ACC112 (cell line): ENCODE data around the gene CCDC169.
"Not testable (repeated sequence)": the region's sequence is repeated elsewhere in the genome, so short reads cannot be mapped to it uniquely, and the experiment has no call there.

Experiments used
- H2AFZ ChIP-seq: fragments of 200-600 bp; sonication (generic); one replicate; pipeline ENCODE4 v1.6.0; 2017; ENCODE audit warnings: antibody characterized with exemption, low read length; ENCODE audit not compliant: unreplicated experiment
- H3K27ac ChIP-seq: fragments of 200-600 bp; sonication (generic); 2 replicates; pipeline ENCODE4 v1.5.1; 2014; ENCODE audit warnings: low read depth, mild to moderate bottlenecking, antibody characterized with exemption, low read length, moderate library complexity
- H3K27me3 ChIP-seq: fragments of 200-600 bp; sonication (generic); 2 replicates; pipeline ENCODE4 v1.6.1; 2014; ENCODE audit warnings: mild to moderate bottlenecking, antibody characterized with exemption, low read length, moderate library complexity, mixed read lengths; ENCODE audit not compliant: insufficient read depth
- H3K36me3 ChIP-seq: fragments of 200-600 bp; sonication (generic); 2 replicates; pipeline ENCODE4 v1.6.1; 2016; ENCODE audit warnings: mild to moderate bottlenecking, antibody characterized with exemption, low read length, moderate library complexity, mixed read lengths; ENCODE audit not compliant: insufficient read depth
- H3K4me1 ChIP-seq: fragments of 200-600 bp; sonication (generic); one replicate; pipeline ENCODE4 v1.6.1; 2016; ENCODE audit warnings: low read length, mixed read lengths; ENCODE audit not compliant: insufficient read depth, unreplicated experiment, control insufficient read depth
- H3K4me3 ChIP-seq: fragments of 200-600 bp; sonication (generic); 2 replicates; pipeline ENCODE4 v1.5.1; 2014; ENCODE audit warnings: mild to moderate bottlenecking, low read depth, low read length
- H3K79me2 ChIP-seq: fragments of 200-600 bp; sonication (generic); one replicate; pipeline ENCODE4 v1.6.0; 2016; ENCODE audit warnings: low read length; ENCODE audit not compliant: control insufficient read depth, unreplicated experiment, insufficient read depth

CCDC169 gene

DNA sequence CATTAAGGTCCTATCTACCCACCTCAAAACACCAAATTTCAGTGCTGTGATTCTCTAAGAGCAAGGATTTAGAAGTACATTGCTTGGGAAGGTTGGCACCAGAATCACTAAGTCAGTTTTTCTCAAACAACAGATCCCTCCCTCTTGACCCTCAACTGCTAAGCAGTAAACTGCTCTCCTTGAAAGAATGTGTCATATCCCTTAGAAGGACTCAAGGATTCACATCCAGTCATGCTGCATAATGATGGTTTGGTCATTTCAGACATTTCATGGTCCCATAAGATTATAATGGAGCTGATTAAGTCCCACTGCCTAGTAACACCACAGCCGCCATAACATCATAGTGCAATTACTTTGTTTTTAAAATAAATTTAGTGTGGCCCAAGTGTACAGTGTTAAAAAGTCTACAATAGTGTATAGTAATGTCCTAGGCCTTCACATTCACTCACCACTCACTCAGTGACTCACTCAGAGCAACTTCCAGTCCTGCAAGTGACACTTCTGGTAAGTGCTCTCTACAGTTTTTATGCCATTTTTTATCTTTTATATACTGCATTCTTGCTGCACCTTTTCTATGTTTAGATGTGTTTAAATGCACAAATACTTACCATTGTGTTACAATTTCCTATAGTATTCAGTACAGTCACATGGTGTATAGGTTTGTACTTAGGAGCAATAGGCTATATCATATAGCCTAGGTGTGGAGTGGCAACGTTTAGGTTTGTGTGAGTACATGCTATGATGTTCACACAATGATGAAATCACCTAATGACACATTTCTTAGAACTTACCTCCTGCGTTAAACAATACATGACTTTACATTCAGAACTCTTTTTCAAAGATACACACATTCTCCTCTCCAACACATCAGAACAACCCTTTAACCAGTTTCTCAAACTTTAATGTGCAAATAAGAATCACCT is 15.7 kb upstream of the CCDC169 start:
- H3K27ac ChIP-seq: 0 out of 2 replicates have a peak overlapping the region, but pooled peaks have one; percentile 30
- no peak overlapping the region for H3K4me3 ChIP-seq
- H3K79me2 ChIP-seq: peaks cover 4% of the 10 kb centered on the region
- peaks cover 5% of the 10 kb centered on the region for H3K4me1 ChIP-seq
- no peak overlapping the region for H2AFZ ChIP-seq
- H3K27me3 ChIP-seq: no peaks in the 10 kb centered on the region
- peaks cover 24% of the 10 kb centered on the region for H3K36me3 ChIP-seq

DNA sequence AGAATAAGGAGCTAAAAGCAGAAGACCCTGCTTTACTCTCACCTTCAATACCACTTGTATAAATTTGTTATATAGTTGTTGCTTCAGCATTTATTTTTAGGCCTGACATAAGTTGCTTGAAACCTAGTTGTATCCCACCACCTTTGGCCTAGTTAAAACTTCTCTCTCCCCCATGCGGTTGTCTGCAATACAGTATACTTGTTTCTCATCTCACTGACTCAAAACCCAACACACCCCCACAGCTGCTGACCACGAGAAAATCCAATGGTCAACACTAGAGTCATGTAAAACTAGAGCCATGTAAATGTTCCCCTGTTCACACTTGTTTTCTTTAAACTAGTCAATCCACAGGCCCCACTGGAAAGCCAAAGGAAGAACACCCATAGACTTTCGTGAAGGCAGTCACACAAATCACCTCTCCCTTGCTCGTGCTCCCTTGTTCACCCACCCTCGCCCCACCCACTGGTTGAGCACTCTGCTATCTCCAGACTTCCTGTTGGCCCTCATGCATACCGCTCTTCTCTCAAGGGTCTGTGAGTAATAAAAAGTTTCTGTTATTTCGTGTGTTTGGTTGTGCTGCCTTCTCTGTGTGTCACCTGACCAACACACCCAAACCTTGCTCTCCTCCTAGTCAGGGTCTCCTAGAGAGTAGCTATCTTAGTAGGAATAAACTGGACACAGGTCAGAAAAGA is 12.9 kb upstream of the CCDC169 start:
- no peak overlapping the region for H3K4me3 ChIP-seq
- H3K4me1 ChIP-seq: peaks cover 5% of the 10 kb centered on the region
- no peak overlapping the region for H3K27ac ChIP-seq
- H2AFZ ChIP-seq: no peak overlapping the region
- H3K79me2 ChIP-seq: peaks cover 4% of the 10 kb centered on the region
- peaks cover 27% of the 10 kb centered on the region for H3K36me3 ChIP-seq
- no peaks in the 10 kb centered on the region for H3K27me3 ChIP-seq

DNA sequence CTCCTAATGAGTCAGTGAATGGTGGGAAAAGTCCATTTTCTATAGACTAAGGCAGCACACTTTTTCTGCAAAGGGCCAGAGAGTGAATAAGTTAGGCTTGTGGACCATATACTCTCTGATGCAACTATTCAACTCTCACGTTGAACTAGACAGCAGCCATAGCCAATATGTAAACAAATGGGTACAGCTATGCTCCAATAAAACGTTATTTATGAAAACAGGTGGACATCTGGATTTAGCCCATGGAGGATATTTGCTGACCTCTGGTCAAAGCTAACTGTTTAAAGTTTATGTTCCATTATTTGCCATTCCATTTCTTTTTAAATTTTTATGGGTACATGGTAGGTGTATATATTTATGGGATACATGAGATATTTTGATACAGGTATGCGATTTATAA is 4.7 kb upstream of the CCDC169 start:
- Histone ChIP-seq H3K79me2 (no peaks in the 10 kb centered on the region), H3K27me3 (no peaks in the 10 kb centered on the region)

DNA sequence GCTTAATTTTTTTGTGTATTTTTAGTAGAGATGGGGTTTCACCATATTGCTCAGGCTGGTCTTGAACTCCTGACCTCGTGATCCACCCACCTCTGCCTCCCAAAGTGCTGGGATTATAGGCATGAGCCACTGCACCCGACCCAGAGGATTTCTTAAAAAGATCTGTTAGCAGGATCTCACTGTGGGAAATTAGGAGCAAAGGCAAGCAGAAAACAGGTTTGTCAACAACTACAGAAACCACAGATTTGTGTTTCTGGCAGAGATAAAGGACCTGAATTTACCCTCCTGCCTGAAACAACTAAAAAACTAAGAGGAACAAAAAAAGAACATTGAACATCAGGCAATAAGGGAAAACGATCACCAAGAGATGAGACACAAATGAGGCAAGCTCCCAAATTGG is 1.9 kb upstream of the CCDC169 start:
- H3K36me3 ChIP-seq, H3K4me3 ChIP-seq, H2AFZ ChIP-seq, H3K79me2 ChIP-seq, H3K27ac ChIP-seq, H3K27me3 ChIP-seq: not testable (repeated sequence)
- peaks cover 16% of the 10 kb centered on the region for H3K4me1 ChIP-seq

More for the DNA sequence above, 4.7 kb upstream of the CCDC169 start:
- Histone ChIP-seq H3K27ac (no peak overlapping the region), H3K4me1 (peaks cover 9% of the 10 kb centered on the region), H3K36me3 (peaks cover 13% of the 10 kb centered on the region; the same call in 1 of the 2 replicates), H2AFZ (no peak overlapping the region), H3K4me3 (no peak overlapping the region)

DNA sequence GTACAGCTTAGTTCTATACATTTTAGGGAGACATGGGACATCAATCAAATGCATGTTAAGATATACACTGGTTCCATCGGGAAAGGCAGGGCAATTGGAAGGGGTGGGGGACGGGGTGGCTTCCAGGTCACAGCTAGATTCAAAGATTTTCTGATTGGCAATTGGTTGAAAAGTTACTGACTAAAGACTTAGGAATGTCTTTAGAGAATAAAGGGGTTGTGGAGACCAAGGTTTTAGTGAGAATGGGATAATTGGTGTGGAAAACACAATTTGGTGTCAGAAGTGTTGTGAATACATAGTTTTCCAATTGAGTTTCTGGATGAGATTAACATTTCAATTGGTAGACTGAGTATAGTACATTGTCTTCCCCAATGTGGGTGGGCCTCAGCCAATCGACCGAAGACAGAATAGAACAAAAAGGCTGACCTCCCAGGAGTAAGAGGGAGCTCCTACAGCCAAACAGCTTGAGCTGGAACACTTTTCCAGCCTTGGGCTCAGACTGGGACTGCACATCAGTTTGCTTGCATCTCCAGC is 988 bp upstream of the CCDC169 start:
- H3K79me2 ChIP-seq: peaks cover 6% of the 10 kb centered on the region
- no peaks in the 10 kb centered on the region for H3K27me3 ChIP-seq
- H3K4me3 ChIP-seq: peak overlapping the region; percentile 92
- peaks cover 16% of the 10 kb centered on the region for H3K4me1 ChIP-seq
- peaks cover under 1% of the 10 kb centered on the region; the same call in 1 of the 2 replicates for H3K36me3 ChIP-seq
- H2AFZ ChIP-seq: peak overlapping the region; percentile 91
- no peak overlapping the region for H3K27ac ChIP-seq

DNA sequence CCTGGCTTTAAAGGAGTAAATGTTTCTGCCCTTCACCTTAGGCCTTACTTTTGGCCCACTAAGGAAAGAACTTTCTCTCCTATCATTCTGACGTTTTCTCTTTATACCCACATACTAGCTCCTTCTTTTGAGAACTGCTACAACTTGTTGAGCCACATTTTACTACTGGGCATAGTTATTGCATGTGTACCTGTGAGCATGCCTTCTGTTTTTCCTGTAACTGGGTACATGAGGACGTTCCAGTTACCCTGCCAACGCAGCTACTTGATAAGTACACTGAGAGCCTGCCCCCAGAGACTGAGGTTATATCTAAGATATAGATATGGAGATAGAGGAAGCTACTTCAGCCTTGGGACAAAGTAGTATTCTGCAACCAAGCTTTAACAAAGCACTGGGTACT is 3.5 kb downstream of the CCDC169 start:
- Histone ChIP-seq H3K79me2 (peaks cover 6% of the 10 kb centered on the region), H3K27me3 (no peaks in the 10 kb centered on the region), H3K27ac (no peak overlapping the region), H3K4me1 (peaks cover 16% of the 10 kb centered on the region), H3K36me3 (peaks cover 6% of the 10 kb centered on the region; the same call in 1 of the 2 replicates), H3K4me3 (no peak overlapping the region), H2AFZ (no peak overlapping the region)

DNA sequence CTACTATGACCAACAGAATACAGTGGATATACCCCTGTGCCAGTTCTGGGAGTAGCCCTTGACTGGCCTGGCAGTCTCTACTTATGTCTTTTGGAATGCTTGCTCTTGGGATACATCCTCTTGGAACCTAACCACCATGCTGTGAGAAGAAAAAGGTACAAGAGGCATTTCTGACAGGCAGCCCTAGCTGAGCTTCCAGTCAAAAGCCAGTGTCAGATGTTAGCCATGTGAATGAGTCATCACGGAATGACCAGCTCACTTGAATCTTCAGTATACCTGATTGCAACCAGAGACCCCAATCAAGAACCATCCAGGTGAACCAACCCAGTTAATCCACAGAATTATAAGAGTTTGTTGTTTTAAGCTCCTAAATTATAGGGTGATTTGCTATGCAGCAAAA is 4.1 kb downstream of the CCDC169 start:
- peaks cover 6% of the 10 kb centered on the region; the same call in 1 of the 2 replicates for H3K36me3 ChIP-seq
- H3K27ac ChIP-seq: no peak overlapping the region
- no peak overlapping the region for H2AFZ ChIP-seq
- peaks cover 11% of the 10 kb centered on the region for H3K4me1 ChIP-seq
- H3K79me2 ChIP-seq: peaks cover 6% of the 10 kb centered on the region
- H3K27me3 ChIP-seq: no peaks in the 10 kb centered on the region
- H3K4me3 ChIP-seq: no peak overlapping the region

DNA sequence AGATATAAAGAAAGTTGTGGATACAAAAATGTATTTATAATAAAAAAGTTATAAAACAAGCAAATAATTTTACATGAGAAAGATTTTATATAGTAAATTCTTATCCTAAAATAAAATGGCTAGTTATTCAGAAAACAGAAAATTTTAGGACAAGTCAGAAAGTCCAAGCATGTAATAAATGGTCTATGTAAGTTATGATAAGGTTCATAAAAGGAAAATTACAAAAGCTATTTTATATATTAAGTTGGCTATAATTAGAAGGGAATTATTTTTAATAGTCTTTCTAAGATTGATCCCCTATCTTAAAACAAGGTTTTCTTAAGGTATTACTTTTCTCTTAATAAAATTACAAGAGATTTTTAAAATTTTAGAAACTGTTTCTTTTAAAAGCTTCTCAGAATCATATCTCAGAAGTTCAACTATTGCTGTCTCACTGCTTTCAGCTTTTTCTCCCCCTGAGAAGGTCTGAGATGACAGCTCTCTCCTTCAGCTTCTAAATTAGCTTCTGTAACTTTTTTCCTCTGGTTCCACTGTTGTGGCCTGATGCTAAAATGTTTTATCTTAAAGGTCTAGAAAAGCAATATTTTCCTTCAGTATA is 8.7 kb downstream of the CCDC169 start:
- Histone ChIP-seq H3K27ac (no peak overlapping the region), H3K79me2 (no peaks in the 10 kb centered on the region), H3K36me3 (peaks cover 6% of the 10 kb centered on the region; the same call in 1 of the 2 replicates), H3K4me1 (no peaks in the 10 kb centered on the region), H3K4me3 (no peak overlapping the region), H2AFZ (no peak overlapping the region), H3K27me3 (no peaks in the 10 kb centered on the region)

DNA sequence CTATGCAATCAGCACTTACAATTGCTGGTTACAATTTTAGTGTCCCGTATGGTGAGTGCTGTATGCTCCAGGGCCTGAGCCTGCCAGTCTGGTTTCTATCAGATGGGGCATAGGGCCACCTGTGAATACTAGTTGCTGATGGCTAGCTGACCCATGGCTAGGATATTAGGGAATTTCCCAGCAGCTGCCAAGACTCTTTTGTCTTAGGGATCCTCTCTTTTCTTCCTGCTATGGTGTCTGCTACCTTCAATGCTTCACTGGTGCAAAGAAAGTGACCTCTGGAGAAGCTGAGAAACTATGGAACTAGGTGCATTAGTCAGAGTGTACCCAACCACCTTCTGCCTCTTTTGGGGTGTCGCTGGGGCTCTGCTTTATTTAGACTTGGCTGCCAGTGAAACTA is 11.6 kb downstream of the CCDC169 start:
- H3K27ac ChIP-seq: no peak overlapping the region
- 0 out of 2 replicates have a peak, but pooled peaks cover 1% of the 10 kb centered on the region for H3K36me3 ChIP-seq
- no peaks in the 10 kb centered on the region for H3K79me2 ChIP-seq
- no peaks in the 10 kb centered on the region for H3K27me3 ChIP-seq
- H3K4me3 ChIP-seq: no peak overlapping the region
- H2AFZ ChIP-seq: no peak overlapping the region
- no peaks in the 10 kb centered on the region for H3K4me1 ChIP-seq

DNA sequence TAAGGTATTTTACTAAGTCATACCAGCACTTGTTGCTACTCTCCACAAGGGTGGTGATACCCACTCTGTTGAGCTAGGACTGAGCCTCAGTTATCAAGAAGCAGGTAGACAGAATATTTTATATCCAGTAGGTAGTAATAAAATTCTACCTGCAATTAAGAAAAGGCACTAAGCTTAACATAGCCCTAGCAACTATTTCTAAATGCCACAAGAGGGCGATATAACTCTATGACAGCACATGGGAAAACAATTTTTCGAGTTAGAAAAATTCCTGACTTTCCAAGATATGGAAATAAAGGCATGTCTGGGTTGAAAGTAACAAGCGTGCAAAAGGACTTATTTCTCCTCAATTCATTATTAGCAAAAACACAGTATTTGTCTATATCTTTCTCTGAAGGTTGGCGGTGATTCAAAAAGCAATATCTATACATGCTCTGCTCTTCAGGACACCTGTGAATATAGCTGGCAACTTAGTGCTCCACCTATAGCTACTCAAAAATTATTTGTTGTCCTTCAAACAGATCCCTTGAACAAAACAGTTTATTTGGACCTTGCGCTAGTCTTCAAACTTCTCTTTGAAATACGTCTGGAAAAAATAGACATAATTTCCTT is 14.7 kb downstream of the CCDC169 start:
- Histone ChIP-seq H3K27ac (no peak overlapping the region), H3K4me1 (no peaks in the 10 kb centered on the region), H3K36me3 (no peaks in the 10 kb centered on the region), H3K4me3 (no peak overlapping the region), H3K27me3 (no peaks in the 10 kb centered on the region), H2AFZ (no peak overlapping the region), H3K79me2 (no peaks in the 10 kb centered on the region)
